B cell (primary cell): Measurements from ENCODE around the gene DNAAF8.

Source experiments
- CTCF ChIP-seq: fragments of 200-600 bp; IDR thresholded peaks from one replicate; pipeline ENCODE4 v1.8.0; 2022; ENCODE audit warnings: antibody characterized with exemption, mild to moderate bottlenecking
- EZH2 ChIP-seq: IDR thresholded peaks from 2 replicates; pipeline ENCODE4 v1.6.1; 2012; ENCODE audit warnings: borderline replicate concordance, low read depth, mild to moderate bottlenecking, moderate library complexity, low read length; ENCODE audit not compliant: insufficient read depth, poor library complexity, severe bottlenecking

DNA sequence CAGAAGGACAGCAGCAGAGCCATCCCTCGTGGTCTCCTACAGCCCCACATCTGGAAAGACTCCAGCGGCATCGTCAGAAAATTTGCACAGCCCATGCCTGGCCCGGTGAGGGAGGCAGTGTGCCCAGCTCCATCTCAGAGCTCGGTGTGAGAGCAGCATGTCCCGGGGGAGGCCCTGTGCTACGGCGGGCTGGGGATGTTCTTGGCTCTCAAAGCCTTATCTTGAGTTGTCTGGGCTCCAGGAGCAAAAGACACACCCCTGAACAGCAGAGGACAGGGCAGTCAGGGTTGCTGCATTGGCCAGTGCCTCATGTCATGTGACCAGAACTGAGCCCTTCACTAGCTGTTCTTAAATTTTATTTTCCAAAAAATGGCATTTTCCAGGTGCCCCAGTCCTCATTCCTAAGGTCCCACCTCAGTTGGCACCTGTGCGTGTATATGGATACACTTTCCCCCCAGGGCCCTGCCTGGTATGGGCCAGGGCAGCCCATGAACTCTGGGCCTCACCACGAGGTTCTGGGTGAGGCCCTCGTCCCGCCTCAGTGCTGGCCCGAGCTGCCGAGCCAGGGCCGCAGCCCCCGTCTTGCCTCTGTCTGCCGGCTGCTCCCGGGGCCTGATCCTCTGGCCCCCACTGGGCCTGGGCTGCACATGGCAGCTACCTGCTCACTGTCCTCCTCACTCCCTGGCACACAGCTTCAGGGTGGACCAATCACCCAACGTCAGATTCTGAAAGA, 38.0 kb upstream of the DNAAF8 start:
- TF ChIP-seq CTCF (no peak), EZH2 (no peak)
